ENCODE measurements around the gene PAQR3.

PAQR3 gene

DNA sequence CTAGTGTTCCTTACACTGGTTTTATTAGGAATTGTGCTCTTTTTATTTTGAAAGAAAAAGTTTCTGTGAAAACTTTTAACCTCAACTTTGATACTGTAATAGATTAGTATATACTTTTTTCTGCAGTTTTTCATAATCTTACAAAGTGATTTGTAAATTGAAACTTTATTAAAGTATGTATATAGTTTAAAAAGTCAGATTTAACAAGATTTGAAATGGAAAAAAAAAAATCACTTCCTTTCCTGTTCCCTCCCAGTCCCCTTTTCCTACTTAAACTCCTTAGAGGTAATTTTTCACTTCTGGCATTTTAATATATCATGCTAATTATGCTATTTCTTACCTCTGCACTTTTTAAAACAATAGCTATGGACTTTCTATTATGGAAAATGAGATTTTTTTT is 49.3 kb downstream of the PAQR3 start (continued):
- no peak for TF ChIP-seq PPARA (CRISPR knock-in tag; IDR thresholded peaks at IDR 0.05; ENCODE audit: borderline replicate concordance)

DNA sequence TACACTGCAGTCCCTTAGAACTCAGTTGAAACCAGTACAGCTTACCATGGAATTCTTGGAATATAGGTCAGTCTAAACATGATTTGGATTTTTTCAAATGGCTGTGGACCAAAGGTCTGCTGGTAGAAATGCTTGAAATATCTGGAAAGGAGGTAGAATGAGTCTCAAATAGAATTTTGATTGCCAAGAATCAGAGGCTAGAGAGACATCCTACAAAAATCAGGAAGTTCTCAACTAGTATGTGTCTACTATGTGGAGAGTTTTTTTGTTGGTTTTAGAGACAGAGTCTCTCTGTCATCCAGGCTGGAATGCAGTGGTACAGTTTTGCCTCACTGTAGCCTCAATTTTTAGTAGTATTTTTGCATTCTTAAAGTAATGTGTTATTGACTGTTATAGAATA is 53.6 kb downstream of the PAQR3 start:
- TF ChIP-seq SNAI2 (CRISPR knock-in tag; IDR thresholded peaks at IDR 0.05) (no peak), ZFP30 (CRISPR knock-in tag; IDR thresholded peaks at IDR 0.05) (no peak)
- TF ChIP-seq, protein P1, sequence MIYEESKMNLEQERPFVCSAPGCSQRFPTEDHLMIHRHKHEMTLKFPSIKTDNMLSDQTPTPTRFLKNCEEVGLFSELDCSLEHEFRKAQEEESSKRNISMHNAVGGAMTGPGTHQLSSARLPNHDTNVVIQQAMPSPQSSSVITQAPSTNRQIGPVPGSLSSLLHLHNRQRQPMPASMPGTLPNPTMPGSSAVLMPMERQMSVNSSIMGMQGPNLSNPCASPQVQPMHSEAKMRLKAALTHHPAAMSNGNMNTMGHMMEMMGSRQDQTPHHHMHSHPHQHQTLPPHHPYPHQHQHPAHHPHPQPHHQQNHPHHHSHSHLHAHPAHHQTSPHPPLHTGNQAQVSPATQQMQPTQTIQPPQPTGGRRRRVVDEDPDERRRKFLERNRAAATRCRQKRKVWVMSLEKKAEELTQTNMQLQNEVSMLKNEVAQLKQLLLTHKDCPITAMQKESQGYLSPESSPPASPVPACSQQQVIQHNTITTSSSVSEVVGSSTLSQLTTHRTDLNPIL (CRISPR knock-in tag; IDR thresholded peaks at IDR 0.05; ENCODE audit: low read depth), result no peak
- ATAC-seq, result no peak

DNA sequence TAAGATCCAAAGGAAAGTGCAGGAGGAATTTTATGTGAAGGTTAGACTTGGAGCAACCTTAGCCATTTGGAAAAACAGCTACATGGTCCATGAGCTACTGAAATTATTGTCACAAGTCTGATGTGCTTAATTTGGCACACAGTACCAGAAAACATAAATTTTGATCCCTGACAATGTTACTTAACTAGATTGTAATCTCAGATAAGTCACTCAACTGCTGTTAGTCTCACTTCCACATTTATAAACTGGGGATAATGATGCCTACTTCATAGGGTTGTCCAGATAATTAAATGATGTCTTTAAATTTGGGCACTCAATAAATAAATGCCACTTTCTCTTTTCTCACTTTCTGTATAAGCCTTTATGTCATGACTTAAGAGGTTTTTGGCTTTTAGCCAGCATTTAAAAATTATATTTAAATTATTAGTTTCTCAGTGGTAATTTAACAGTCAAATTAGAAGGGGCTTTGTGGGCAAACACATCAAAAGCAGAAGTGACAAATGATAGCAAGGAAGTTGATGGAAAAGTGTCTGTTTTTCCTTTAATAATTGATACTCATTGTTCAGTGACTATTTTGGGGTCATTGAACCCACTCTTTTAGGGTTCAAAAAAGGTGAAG is 58.3 kb downstream of the PAQR3 start:
- no peak for ATAC-seq
- TF ChIP-seq, protein P2, sequence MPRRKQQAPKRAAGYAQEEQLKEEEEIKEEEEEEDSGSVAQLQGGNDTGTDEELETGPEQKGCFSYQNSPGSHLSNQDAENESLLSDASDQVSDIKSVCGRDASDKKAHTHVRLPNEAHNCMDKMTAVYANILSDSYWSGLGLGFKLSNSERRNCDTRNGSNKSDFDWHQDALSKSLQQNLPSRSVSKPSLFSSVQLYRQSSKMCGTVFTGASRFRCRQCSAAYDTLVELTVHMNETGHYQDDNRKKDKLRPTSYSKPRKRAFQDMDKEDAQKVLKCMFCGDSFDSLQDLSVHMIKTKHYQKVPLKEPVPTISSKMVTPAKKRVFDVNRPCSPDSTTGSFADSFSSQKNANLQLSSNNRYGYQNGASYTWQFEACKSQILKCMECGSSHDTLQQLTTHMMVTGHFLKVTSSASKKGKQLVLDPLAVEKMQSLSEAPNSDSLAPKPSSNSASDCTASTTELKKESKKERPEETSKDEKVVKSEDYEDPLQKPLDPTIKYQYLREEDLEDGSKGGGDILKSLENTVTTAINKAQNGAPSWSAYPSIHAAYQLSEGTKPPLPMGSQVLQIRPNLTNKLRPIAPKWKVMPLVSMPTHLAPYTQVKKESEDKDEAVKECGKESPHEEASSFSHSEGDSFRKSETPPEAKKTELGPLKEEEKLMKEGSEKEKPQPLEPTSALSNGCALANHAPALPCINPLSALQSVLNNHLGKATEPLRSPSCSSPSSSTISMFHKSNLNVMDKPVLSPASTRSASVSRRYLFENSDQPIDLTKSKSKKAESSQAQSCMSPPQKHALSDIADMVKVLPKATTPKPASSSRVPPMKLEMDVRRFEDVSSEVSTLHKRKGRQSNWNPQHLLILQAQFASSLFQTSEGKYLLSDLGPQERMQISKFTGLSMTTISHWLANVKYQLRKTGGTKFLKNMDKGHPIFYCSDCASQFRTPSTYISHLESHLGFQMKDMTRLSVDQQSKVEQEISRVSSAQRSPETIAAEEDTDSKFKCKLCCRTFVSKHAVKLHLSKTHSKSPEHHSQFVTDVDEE (CRISPR knock-in tag; IDR thresholded peaks at IDR 0.05), result no peak
- TF ChIP-seq ZC3H10 (CRISPR knock-in tag; IDR thresholded peaks at IDR 0.05) (no peak), ZNF70 (CRISPR knock-in tag; IDR thresholded peaks at IDR 0.05) (no peak), OSR1 (CRISPR knock-in tag; IDR thresholded peaks at IDR 0.05) (no peak), TCF4 (CRISPR knock-in tag; IDR thresholded peaks at IDR 0.05; ENCODE audit: borderline replicate concordance) (no peak), BACH2 (CRISPR knock-in tag; IDR thresholded peaks at IDR 0.05; ENCODE audit: borderline replicate concordance) (no peak), ZNF565 (CRISPR knock-in tag; conservative IDR thresholded peaks at IDR 0.05; ENCODE audit: low read depth) (no peak), ZFP3 (CRISPR knock-in tag; IDR thresholded peaks at IDR 0.05) (no peak), RARB (CRISPR knock-in tag; IDR thresholded peaks at IDR 0.05) (no peak), ZNF8 (CRISPR knock-in tag; IDR thresholded peaks at IDR 0.05) (no peak)
- TF ChIP-seq, protein P3, sequence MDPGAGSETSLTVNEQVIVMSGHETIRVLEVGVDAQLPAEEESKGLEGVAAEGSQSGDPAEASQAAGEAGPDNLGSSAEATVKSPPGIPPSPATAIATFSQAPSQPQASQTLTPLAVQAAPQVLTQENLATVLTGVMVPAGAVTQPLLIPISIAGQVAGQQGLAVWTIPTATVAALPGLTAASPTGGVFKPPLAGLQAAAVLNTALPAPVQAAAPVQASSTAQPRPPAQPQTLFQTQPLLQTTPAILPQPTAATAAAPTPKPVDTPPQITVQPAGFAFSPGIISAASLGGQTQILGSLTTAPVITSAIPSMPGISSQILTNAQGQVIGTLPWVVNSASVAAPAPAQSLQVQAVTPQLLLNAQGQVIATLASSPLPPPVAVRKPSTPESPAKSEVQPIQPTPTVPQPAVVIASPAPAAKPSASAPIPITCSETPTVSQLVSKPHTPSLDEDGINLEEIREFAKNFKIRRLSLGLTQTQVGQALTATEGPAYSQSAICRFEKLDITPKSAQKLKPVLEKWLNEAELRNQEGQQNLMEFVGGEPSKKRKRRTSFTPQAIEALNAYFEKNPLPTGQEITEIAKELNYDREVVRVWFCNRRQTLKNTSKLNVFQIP (CRISPR knock-in tag; IDR thresholded peaks at IDR 0.05; ENCODE audit: borderline replicate concordance, low read depth), result no peak
- TF ChIP-seq, protein P1 (CRISPR knock-in tag; IDR thresholded peaks at IDR 0.05; ENCODE audit: low read depth), result no peak

DNA sequence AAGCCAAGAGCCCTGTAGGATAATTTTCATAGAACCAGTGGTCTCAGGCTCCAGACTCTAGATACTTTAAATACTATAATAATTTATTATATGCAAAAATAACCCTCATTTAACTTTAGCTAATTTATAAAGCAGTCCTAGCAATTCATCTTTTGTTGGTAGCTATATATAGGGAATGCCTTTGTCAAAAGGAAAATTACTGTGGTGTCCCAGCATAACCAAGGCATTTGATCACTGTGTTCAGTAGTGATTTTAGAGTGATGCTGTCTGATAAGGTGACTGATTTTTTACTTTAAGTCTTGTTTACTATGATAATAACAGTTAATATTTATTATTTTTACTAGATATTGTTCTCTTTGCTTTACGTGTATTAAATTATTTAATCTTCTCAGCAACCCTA is 61.2 kb downstream of the PAQR3 start:
- TF ChIP-seq SNAI2 (CRISPR knock-in tag; IDR thresholded peaks at IDR 0.05), result no peak
- TF ChIP-seq ESRRG (CRISPR knock-in tag; IDR thresholded peaks at IDR 0.05), result no peak
- ATAC-seq, result no peak

DNA sequence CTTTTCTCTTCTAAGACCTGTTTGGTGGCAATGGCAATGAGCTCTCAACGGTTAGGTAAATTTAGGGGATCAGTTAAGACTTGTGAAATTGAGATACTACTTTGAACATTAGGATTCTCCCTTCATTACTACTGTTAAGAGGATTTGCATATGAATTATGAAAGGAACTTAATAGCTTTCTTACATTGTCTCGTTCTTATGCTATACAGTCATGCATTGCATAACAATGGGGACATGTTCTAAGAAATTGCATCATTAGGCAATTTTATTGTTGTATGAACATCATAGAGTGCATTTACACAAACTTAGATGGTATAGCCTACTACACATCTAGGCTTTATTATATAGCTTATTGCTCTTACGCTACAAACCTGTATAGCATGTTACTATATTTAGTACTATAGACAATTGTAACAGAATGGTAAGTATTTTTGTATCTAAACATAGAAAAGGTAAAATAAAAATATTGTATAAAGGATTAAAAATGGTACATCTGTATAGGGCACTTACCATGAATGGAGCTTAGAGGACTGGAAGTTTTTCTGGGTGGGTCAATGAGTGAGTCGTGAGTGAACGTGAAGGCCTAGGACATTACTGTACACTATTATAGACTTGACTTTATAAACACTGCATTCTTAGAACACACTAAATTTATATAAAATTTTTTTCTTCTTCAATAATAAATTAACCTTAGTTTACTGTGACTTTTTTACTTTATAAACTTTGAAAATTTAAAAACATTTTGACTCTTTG is 62.5 kb downstream of the PAQR3 start:
- no peak for ATAC-seq
- TF ChIP-seq, protein P4, sequence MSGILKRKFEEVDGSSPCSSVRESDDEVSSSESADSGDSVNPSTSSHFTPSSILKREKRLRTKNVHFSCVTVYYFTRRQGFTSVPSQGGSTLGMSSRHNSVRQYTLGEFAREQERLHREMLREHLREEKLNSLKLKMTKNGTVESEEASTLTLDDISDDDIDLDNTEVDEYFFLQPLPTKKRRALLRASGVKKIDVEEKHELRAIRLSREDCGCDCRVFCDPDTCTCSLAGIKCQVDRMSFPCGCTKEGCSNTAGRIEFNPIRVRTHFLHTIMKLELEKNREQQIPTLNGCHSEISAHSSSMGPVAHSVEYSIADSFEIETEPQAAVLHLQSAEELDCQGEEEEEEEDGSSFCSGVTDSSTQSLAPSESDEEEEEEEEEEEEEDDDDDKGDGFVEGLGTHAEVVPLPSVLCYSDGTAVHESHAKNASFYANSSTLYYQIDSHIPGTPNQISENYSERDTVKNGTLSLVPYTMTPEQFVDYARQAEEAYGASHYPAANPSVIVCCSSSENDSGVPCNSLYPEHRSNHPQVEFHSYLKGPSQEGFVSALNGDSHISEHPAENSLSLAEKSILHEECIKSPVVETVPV (CRISPR knock-in tag; IDR thresholded peaks at IDR 0.05), result no peak
- TF ChIP-seq ESRRG (CRISPR knock-in tag; IDR thresholded peaks at IDR 0.05) (no peak), BACH2 (CRISPR knock-in tag; IDR thresholded peaks at IDR 0.05; ENCODE audit: borderline replicate concordance) (no peak), ZNF565 (CRISPR knock-in tag; conservative IDR thresholded peaks at IDR 0.05; ENCODE audit: low read depth) (no peak), CSDC2 (CRISPR knock-in tag; IDR thresholded peaks at IDR 0.05) (no peak), ARNTL (CRISPR knock-in tag; IDR thresholded peaks at IDR 0.05; ENCODE audit: borderline replicate concordance, low read depth) (no peak), TOX (CRISPR knock-in tag; IDR thresholded peaks at IDR 0.05; ENCODE audit: borderline replicate concordance) (no peak), RARB (CRISPR knock-in tag; IDR thresholded peaks at IDR 0.05) (no peak), GLIS3 (CRISPR knock-in tag; IDR thresholded peaks at IDR 0.05) (no peak), ZFP30 (CRISPR knock-in tag; IDR thresholded peaks at IDR 0.05) (no peak), ZFP3 (CRISPR knock-in tag; IDR thresholded peaks at IDR 0.05) (no peak), ZNF8 (CRISPR knock-in tag; IDR thresholded peaks at IDR 0.05) (no peak), ISL1 (CRISPR knock-in tag; IDR thresholded peaks at IDR 0.05) (no peak), SNAI2 (CRISPR knock-in tag; IDR thresholded peaks at IDR 0.05) (no peak)

Measured in SK-N-SH treated with all-trans-retinoic acid at 6 μM for 48 hours (cell line).